GM06990 (cell line): ENCODE data around the gene LRMDA.

Experiments
- DNase-seq: peaks from one replicate; pipeline ENCODE4 v3.0.0-alpha.2; 2011; ENCODE audit not compliant: insufficient read length; ENCODE audit errors: extremely low read depth
- H3K27me3 ChIP-seq: replicated peaks from 2 replicates; pipeline ENCODE4 v1.6.0; 2011; ENCODE audit warnings: low read length; ENCODE audit not compliant: control insufficient read depth, insufficient read depth
- H3K36me3 ChIP-seq: 2 replicates; pipeline ENCODE4 v1.5.1; 2011; ENCODE audit warnings: low read length; ENCODE audit not compliant: control insufficient read depth, insufficient read depth
- H3K4me3 ChIP-seq: replicated peaks from 2 replicates; pipeline ENCODE4 v1.5.1; 2011; ENCODE audit warnings: low read depth, mild to moderate bottlenecking, control low read depth, low read length
- TF ChIP-seq, protein P1 (sequence below): IDR thresholded peaks from 2 replicates; pipeline ENCODE4 v1.5.1; 2011; ENCODE audit warnings: low read length, control low read depth, mild to moderate bottlenecking, inconsistent platforms; ENCODE audit not compliant: insufficient read depth, poor library complexity, severe bottlenecking

The LRMDA gene

DNA sequence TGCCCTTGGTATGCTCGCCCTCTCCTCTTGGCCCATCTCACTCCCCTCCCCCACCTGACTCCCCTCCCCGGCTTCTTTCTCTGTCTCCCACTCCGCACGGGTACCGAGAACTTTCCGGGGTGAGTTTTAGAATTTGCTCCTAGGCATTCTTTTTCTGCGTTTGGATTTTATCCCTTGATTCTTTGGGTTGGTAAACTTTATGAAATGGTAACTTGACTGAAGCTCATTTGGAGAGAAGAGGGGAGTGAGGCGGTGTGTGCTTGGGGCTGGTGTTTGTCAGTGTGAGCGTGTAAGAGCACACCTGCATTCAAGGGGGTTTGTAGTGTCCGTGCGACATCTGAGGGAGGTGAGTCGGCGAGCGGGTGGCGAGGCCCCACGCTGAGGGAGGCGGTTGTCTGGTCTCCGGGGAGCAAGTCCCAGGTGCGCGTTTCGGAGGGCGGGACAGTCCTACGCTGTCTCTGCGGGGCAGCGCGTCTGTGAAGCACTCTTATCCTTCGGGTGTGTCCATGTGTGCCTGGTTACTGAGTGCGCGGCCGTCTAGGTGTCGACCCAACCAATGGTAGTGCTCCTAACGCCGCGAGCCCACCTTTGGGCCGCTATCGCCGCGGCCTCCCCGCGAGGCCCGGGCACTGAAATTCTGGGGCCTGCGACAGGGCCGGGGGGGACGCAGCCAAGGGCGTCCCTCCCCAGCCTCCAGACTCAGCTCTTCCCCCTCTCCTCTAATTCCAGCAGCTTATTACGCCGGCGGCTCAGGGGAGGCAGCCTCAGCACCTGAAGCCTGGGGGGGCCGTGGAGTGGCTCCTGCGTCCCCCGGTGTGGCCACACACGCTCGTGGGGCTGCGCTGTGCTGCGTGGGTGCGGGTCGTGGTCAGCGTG is 27.2 kb upstream of the LRMDA start:
- H3K4me3 ChIP-seq, result no peak overlapping the region
- DNase-seq, result peak; percentile 30
- TF ChIP-seq, protein P1, sequence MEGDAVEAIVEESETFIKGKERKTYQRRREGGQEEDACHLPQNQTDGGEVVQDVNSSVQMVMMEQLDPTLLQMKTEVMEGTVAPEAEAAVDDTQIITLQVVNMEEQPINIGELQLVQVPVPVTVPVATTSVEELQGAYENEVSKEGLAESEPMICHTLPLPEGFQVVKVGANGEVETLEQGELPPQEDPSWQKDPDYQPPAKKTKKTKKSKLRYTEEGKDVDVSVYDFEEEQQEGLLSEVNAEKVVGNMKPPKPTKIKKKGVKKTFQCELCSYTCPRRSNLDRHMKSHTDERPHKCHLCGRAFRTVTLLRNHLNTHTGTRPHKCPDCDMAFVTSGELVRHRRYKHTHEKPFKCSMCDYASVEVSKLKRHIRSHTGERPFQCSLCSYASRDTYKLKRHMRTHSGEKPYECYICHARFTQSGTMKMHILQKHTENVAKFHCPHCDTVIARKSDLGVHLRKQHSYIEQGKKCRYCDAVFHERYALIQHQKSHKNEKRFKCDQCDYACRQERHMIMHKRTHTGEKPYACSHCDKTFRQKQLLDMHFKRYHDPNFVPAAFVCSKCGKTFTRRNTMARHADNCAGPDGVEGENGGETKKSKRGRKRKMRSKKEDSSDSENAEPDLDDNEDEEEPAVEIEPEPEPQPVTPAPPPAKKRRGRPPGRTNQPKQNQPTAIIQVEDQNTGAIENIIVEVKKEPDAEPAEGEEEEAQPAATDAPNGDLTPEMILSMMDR, result no peak
- H3K27me3 ChIP-seq, result peaks cover 2% of the 10 kb centered on the region; the same call in 1 of the 2 replicates
- H3K36me3 ChIP-seq, result no peaks in the 10 kb centered on the region

DNA sequence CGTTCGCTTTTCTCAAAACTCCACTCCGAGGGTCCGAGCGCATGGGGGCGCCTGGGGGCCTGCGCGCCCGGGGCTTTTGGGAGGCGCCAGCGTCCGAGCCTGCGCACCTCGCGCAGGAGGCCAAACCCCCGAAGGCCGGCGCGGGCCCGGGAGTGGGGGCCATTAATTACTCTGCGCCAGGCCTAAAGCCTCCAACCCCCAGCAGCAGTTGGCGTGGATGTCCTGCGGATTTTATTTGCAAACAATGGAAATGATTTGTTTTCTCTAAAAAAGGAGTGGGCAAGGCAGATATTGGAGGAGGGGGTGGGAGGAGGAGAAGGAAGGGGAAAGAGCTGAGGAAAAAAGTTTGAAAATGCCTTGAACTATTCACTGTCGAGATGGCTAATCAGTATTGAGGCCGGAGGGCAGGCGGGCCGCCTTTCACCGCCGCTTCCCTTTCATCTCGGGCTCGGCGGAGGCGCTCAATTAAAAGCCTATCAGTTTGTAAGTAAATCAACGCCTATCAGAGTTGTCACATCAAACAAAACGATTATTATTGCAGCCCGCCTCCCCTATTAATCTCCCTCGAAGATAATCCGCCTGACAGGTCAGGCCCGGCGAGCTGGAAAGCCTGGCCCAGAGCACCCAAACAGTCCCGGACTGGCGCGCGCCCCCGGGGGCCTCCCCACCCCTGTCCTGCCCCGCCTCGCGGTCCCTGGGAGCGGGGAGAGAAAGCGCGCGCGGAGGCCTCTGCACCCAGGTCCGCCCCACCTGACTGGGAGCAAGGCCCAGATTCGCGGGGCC is 26.4 kb upstream of the LRMDA start:
- Histone ChIP-seq H3K27me3 (peaks cover 2% of the 10 kb centered on the region; the same call in 1 of the 2 replicates), H3K36me3 (no peaks in the 10 kb centered on the region), H3K4me3 (no peak overlapping the region)
- DNase-seq, result no peak
- TF ChIP-seq, protein P1, result no peak

DNA sequence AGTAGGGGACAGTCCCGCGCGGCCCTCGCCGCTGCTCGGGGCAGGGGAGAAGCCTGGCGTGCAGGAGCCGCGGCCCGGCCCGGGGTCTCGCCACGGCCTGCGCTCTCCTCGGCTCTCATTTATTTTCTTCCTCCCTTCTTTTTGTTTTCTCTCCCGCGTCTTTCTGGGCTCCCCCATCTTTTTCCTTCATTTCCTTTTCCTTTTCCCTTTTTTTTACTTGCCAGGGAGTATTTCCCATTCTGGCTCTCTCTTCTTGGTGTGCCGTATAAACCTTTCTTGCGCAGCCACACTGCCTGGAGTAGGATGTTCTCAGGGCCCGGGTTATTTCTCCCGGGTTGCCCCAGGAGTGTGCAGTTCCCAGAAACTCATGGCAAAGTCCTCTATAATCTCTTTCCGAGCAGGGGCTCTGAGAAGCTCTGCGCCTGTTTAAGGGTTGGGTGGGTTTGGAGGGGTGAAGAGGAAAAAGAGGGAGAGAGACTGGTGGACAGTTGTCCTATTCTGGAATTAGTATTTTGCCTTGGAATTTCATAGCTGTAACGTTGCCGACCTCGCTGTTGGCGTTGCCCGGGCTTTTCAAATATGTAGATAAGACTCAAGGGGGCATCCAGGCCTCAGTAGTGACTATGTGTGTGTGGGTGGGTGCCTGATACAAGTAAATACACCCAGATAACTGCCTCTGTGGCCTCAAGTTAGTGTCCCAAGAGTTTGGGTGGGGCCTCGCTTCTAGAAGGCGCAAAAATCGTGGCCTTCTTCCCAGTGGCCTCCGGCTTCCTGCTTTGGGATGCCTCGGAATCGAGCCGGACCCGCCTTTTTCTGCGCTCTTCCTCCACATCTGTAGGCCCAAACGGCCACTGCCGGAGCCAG is 25.6 kb upstream of the LRMDA start:
- no peak for DNase-seq
- TF ChIP-seq, protein P1, result no peak
- H3K4me3 ChIP-seq, result no peak overlapping the region
- H3K36me3 ChIP-seq, result no peaks in the 10 kb centered on the region
- peaks cover 2% of the 10 kb centered on the region; the same call in 1 of the 2 replicates for H3K27me3 ChIP-seq

GRCh38 chr10:75406462-75407223 is 24.8 kb upstream of the LRMDA start:
- Histone ChIP-seq H3K27me3 (peaks cover 2% of the 10 kb centered on the region), H3K36me3 (no peaks in the 10 kb centered on the region), H3K4me3 (no peak overlapping the region)
- TF ChIP-seq, protein P1, result no peak
- DNase-seq, result peak; percentile 9

DNA sequence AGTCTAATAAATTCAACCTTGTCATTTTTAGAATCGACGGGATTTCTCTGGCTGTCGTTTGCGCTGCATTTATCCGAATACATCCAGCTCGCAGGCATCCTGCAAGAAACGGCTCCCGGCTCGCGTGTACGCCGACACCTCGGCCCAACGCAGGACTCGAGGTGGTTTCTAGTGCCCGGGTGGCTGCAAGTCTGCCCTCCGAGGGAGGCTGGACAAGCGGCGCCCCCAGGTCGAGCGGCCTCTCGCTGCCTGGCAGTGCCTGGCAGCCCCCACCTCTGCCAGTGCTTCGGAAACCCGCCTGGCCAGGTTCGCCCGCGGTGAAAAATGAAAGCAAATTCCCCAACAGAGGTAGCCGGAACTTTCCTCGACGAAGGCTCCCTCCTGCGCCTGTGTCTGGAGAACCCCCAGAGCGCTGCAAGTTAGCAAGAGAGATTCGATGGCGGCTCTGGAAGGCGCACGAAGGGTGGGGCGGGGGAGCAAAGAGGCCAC is 24.2 kb upstream of the LRMDA start:
- peaks cover 2% of the 10 kb centered on the region for H3K27me3 ChIP-seq
- no peak overlapping the region for H3K4me3 ChIP-seq
- no peaks in the 10 kb centered on the region for H3K36me3 ChIP-seq
- TF ChIP-seq, protein P1, result no peak
- no peak for DNase-seq
